Retinal pigment epithelial cell (primary cell): ENCODE results near the gene MRPL57.
"Not testable (repeated sequence)": the region's sequence is repeated elsewhere in the genome, so short reads cannot be mapped to it uniquely, and the experiment has no call there.

Source experiments
- DNase-seq: peaks from one replicate; pipeline ENCODE4 v3.0.0-alpha.2; 2010; ENCODE audit warnings: low read depth
- H3K4me3 ChIP-seq: 2 replicates; pipeline ENCODE4 v1.5.1; 2011; ENCODE audit warnings: mild to moderate bottlenecking, low read length, control low read depth, moderate library complexity
- CTCF ChIP-seq: conservative IDR thresholded peaks from 2 replicates; pipeline ENCODE4 v1.5.1; 2011; ENCODE audit warnings: low read depth, low read length, control low read depth, inconsistent platforms

The MRPL57 gene

DNA sequence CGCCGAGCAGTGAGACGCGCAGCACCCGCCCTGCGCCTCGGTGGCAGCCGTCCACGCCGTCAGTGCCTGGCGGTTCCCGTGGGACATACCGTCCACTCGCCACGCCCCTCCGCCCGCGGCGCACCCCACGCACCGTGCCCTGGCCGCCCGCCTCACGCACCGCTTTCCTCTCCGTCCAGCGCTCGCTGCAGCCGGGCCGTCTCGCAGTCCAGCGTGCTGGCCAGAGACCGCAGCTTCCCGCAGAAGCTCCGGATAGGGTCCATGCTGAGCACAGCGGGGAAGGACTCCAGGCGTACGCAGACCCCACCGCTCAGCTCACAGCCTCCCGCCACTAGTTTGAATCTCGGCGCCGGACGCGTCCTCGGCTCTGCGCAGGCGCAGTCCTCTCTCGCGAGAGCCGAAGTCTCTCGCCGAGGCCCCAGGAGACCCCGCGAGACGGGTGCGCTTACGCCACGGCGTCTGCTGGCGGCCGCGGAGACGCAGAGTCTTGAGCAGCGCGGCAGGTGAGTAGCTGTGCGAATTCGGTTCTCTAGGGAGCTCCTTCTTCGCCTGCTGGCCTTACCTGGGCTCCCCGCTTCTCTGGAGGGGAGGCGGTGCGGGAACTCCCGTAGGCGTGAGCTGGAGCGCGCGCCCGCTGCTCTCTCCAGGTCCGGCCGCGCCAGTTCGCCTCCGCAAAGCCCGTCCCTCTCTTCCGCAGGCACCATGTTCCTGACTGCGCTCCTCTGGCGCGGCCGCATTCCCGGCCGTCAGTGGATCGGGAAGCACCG, at the start of gene MRPL57, which contains the start of gene SKA3:
Gene MRPL57, plus strand, starts transcription at position 444 of the 767 bp plus-strand sequence. Its CDS starts 259 bp downstream, at position 703.
Gene SKA3, minus strand, starts transcription at position 338 of the 767 bp plus-strand sequence. Its CDS starts 75 bp downstream, at position 263.
- DNase-seq, result peak; percentile 67
- TF ChIP-seq CTCF, result no peak
- H3K4me3 ChIP-seq, result peak within 1 kb of the TSS; percentile 90

GRCh38 chr13:21130116-21130515, 46.3 kb upstream of the MRPL57 start:
- TF ChIP-seq CTCF, result no peak
- no peak for DNase-seq
- no peak overlapping the region for H3K4me3 ChIP-seq

GRCh38 chr13:21133077-21133476, 43.4 kb upstream of the MRPL57 start:
- TF ChIP-seq CTCF, result no peak
- H3K4me3 ChIP-seq, result no peak overlapping the region
- no peak for DNase-seq

GRCh38 chr13:21134475-21134874, 42.0 kb upstream of the MRPL57 start:
- no peak for DNase-seq
- no peak overlapping the region for H3K4me3 ChIP-seq
- no peak for TF ChIP-seq CTCF

DNA sequence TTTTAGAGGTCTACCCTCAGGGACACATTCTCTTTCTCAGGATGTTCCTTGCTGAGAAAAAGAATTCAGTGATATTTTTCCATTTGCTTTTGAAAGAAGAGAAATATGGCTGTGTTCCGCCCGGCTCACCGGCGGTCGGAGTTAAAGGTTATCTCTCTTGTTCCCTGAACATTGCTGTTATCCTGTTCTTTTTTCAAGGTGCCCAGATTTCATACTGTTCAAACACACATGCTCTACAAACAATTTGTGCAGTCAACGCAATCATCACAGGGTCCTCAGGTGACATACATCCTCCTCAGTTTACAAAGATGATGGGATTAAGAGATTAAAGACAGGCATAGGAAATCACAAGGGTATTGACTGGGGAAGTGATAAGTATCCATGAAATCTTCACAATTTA, 40.6 kb upstream of the MRPL57 start:
- not testable (repeated sequence) for H3K4me3 ChIP-seq, DNase-seq

DNA sequence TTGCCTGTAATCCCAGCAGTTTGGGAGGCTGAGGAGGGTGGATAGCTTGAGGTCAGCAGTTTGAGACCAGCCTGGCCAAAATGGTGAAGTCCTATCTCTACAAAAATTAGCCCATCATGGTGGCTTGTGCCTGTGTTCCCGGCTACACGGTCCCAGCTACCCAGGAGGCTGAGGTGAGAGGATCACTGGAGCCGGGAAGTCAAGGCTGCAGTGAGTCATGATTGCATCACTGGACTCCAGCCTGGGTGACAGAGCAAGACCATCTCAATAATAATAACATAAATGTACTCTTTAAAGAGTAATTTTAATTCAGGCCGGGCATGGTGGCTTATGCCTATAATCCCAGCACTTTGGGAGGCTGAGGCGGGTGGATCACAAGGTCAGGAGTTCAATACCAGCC, 38.8 kb upstream of the MRPL57 start:
- no peak overlapping the region for H3K4me3 ChIP-seq
- no peak for DNase-seq
- TF ChIP-seq CTCF, result no peak

DNA sequence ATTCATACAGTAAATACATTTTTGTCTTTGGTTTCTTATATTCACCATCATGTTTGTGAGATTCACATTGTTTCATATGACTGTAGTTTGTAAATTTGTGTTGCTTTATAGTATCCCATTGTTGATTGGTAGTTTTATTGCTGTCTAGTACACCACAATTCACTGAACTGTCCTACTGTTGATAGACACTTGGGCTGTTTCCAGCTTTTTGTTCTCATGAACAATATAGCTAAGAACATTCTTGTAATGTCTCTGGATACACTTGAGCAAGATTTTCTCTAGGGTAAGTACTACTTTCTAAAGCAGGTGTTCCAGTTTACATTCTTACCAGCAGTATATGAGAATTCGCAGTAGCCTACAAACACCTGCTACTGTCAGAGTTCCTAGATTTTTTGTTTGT, 37.9 kb upstream of the MRPL57 start:
- no peak for DNase-seq
- H3K4me3 ChIP-seq, result no peak overlapping the region
- TF ChIP-seq CTCF, result no peak

GRCh38 chr13:21139374-21139773, 37.1 kb upstream of the MRPL57 start:
- no peak for TF ChIP-seq CTCF
- no peak overlapping the region for H3K4me3 ChIP-seq
- no peak for DNase-seq
